ENCODE data around the gene BRF1.
"Not testable (repeated sequence)": the region's sequence is repeated elsewhere in the genome, so short reads cannot be mapped to it uniquely, and the experiment has no call there.

Gene BRF1

GRCh38 chr14:105300542-105301102 is at the start of gene BRF1:
Gene BRF1, minus strand, starts transcription at chr14:105301001. Its CDS starts 372 bp downstream, at chr14:105300629.
- peak; percentile 96 for DNase-seq (ENCODE audit: low spot score)

GRCh38 chr14:105349992-105350391 is 49.2 kb upstream of the BRF1 start:
- DNase-seq (ENCODE audit: low spot score), result no peak

GRCh38 chr14:105348945-105349699 is 48.3 kb upstream of the BRF1 start:
- DNase-seq (ENCODE audit: low spot score), result no peak

DNA sequence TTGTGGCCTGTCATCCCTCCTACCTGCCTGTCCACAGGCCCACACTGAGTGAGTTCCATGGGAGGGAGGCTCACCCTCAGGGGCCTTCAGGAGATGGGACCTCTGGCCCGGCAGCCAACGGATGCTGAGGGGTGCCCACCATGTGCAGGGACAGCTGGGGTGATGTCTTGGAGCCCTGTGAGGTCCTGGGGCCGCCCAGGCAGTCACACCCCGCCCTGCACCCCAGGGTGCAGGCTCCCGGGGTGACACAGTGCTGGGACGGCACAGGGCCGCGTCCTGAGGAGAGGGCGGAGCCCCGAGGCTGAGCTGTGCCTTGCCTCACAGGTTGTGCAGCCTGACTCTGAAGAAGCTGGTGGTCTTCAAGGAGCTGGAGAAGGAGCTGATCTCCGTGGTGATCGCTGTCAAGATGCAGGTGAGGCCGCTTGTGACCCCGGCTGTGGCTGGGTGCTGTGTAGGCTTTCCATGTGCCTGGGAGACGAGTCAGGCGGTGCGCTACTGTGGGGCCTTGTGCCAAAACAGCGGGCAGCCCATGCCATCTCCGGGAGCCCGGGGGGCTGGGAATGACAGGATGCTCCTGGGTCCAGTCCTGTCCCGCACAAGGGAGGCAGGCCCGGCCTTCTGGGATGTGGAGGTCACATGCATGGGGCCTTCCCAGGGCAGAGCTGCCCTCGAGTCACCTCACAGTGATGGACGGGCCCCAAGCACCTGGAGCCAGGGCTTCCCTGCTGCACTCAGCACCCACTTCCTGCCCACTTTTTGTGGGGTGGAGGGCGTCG is 47.6 kb upstream of the BRF1 start:
- no peak for DNase-seq (ENCODE audit: low spot score)

DNA sequence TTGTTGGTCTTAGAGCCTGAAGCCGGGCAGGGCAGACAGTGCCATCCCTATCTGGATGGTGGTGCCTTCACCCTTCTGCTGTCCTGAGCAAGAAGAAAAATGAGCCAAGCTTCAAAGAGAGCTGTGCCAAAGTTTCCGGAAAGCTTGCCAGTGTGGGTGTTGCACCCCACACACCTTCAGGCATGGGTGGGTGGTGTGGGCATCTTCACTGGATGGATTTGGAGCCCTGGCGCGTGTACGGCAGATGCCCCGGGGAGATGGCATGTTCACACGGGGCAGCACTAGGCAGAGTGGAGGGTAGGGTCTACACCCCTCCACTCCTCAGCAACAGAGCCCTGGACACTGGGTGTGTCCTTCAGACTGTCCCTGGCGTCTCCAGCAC is 46.8 kb upstream of the BRF1 start:
- no peak for DNase-seq (ENCODE audit: low spot score)

GRCh38 chr14:105346876-105347586 is 46.2 kb upstream of the BRF1 start:
- no peak for DNase-seq (ENCODE audit: low spot score)

DNA sequence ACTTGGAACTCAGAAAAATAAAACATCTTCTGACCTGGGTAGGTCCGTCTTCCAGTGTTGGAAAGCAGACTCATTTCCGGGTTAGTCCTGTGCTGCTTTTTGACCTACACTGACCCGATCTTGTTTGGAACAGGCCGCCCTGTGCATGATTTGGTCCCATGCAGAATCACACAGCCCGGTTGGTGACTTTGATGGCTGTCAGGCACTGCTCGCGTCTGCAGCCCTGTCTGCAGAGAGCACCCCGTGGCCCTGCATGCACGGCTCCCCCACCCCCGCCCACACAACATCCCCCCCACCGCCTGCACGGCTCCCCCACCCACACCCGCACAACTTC is 45.4 kb upstream of the BRF1 start:
- no peak for DNase-seq (ENCODE audit: low spot score)

GRCh38 chr14:105343194-105343593 is 42.4 kb upstream of the BRF1 start:
- DNase-seq (ENCODE audit: low spot score), result no peak

DNA sequence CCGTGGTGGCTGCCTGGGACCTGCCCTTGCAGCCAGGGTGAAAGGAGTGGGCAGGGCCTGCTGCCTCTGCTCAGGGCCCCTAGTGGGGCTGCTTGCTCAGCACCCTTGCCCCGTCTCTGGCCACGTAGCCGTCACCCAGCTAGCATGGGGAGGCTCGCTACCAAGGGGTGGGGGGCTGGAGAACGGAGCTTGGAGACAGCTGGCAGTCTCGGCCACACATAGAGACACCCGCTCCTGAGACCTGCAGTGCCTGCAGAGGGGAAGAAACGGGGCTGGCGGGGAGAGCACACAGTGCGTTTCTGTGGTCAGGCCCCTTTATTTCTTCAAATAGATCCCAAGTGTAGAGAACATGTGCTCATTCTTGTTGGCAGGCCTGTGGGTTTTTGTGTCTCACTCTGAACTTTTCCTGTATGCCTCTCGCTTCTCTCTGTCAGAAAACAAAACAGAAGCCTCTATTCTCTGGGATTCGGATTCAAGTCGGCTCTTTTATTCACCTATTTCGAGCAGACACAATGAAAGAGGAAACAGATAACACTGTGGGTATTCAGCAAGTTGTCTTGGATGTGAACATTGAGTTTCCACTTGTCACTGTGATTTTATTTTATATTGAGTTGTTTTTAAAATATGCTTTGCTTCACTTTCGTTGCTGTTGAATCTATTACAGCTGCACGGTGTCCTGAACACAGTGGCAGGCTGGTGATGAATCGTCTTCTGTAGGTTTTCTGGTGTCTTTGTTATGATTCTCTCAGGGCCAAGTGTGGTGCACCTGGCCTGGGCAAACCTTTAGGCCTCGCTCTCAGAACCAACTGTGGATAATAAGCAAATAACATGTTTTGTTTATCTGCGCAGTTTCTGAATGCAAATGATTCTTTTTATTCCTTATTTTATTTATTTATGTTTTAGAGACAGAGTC is 40.3 kb upstream of the BRF1 start:
- no peak for DNase-seq (ENCODE audit: low spot score)

GRCh38 chr14:105337966-105338741 is 37.4 kb upstream of the BRF1 start:
- DNase-seq (ENCODE audit: low spot score), result no peak

GRCh38 chr14:105337433-105337832 is 36.6 kb upstream of the BRF1 start:
- no peak for DNase-seq (ENCODE audit: low spot score)

DNA sequence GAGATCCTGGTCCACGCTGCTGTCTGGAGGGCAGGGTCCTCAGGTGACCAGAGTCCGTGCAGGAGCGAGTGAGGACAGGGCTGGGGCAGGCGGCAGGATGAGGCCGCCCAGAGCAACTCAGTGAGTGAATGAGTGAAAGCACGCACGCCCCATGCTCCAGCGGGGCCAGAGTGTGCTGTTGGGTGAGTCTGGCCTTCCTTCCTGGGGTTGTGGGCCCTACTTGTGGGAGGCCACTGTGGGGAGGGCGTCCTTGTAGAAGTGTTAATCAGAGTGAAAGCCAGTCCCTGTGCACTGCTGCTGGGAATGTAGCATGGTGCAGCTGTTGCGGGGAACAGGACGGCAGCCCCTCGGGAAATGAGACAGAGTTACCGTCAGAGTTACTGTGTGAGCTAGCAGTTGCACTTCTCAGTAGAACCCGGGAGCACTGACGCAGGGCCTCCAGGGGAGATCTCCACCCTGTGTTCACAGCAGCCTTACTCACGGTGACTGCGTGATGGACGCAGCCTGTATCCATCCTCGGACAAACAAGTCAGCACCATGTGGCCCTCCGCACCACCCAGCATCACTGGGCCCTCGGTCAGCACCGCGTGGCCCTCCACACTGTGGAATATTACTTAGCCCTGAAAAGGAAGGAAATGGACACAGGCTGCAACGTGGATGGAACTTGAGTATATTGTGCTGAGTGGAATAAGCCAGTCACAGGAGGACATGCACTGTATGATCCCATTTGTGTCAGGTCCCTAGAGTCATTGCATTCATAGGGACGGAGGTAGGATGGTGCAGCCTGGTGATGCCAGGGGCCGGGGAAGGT is 35.9 kb upstream of the BRF1 start:
- DNase-seq (ENCODE audit: low spot score), result no peak

DNA sequence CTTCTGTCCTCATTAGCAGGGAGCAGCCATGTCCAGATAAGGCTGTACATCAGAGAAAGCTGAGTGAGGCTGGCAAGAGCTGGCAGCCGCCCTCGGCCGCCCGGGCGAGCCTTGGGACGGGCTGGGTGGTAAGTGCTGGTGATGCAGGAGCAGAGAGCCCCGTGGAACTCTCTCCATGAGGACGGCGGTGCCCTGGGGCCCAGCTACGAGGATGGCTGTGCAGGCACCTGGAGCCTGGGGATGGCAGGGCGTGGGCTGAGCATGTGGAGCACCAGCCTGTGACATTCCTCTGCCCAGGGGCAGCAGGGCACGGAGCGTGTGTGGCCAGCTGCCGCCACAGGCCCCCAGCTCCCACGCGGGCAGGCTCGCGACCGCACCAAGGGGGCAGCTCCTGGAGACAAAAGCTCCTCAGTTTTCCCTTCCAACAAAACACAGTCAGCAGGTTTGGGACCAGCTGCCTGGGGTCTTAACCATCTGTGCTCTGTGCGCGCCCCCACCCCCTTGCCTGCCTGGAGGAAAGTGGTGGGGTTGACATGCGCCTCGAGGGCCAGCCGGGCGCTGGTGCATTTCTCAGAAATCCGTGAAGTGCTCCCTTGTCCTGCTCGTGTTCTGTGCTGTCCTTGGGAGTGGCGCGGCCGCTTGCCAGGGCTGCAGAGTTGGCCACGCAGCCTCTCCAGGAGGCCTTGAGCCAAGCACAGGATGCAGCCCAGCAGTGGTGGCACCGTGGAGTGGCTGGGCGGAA is 35.1 kb upstream of the BRF1 start:
- no peak for DNase-seq (ENCODE audit: low spot score)

GRCh38 chr14:105335231-105335542 is 34.4 kb upstream of the BRF1 start:
- not testable (repeated sequence) for DNase-seq (ENCODE audit: low spot score)

GRCh38 chr14:105334383-105335230 is 33.8 kb upstream of the BRF1 start:
- DNase-seq (ENCODE audit: low spot score), result no peak

DNA sequence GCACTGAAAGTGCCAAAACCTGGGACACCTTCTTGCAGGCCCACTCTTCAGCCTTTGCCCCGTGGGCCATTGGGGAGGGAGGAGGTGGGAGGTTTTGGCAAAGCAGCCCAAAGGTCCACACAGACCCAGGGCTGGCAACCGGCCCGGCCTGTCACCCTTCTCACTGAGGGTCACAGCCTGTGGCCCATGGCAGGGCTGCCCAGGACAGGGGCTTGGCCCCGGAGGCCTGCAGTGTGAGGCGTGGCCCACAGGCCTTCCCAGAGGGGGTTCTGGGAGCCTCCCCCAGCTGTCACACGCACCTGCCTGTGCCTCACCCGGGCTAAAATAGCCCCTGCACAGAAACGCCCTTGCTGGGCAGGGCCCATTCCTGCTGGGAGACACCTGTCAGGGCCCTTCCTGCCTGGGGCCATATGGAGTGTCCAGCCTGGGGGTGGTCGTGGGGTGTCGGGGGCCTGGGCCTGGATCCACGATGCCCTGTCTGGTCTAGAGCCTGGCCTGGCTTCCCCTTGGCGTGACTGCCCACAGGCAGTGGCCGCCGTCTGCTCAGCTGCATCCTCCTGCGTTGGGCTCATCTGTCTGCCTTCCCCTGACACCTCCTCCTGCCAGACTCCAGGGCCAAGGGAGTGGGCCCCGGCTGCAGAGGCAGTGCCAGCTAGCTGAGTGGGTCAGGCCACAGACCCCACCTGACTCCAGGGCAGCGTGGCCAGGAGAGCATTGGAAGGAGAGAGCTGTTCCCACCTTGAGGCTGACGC is 33.0 kb upstream of the BRF1 start:
- DNase-seq (ENCODE audit: low spot score), result no peak

GRCh38 chr14:105333020-105333490 is 32.3 kb upstream of the BRF1 start:
- no peak for DNase-seq (ENCODE audit: low spot score)

All from CD4-positive, alpha-beta T cell treated with Interleukin-6 at 100 ng/mL for 8 hours (primary cell).